IMR-90 (cell line): Measurements from ENCODE around the gene TUBA3C.

Experiments used
- CHD1 ChIP-seq: IDR thresholded peaks from 2 replicates; pipeline ENCODE4 v1.6.1; 2012; ENCODE audit warnings: low read depth, low read length, improper control_type of control experiment
- CTCF ChIP-seq: conservative IDR thresholded peaks from 2 replicates; pipeline ENCODE4 v1.5.1; 2012; ENCODE audit warnings: mild to moderate bottlenecking, low read depth, low read length, improper control_type of control experiment
- MAFK ChIP-seq: IDR thresholded peaks from 2 replicates; pipeline ENCODE4 v1.6.1; 2012; ENCODE audit warnings: low read depth, low read length, improper control_type of control experiment
- POLR2A ChIP-seq: IDR thresholded peaks from 2 replicates; pipeline ENCODE4 v1.6.1; 2012; ENCODE audit warnings: mild to moderate bottlenecking, low read depth, low read length

DNA sequence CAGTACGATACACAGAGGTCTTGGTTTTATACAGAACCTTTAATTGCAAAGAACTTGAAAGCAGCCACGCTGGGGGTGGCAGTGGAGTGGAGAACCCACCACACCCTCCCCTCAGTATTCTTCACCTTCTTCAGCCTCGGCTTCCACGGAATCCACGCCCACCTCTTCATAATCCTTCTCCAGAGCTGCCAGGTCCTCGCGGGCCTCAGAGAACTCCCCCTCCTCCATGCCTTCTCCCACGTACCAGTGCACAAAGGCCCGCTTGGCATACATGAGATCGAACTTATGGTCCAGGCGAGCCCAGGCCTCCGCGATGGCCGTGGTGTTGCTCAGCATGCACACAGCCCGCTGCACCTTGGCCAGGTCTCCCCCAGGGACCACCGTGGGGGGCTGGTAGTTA, 7.9 kb downstream of the TUBA3C start:
- TF ChIP-seq CTCF: no peak
- no peak for TF ChIP-seq MAFK
- no peak for TF ChIP-seq CHD1
- no peak for TF ChIP-seq POLR2A
